GM06990 (cell line): ENCODE measurements around the gene RAD50.

Source experiments
- DNase-seq: peaks from one replicate; pipeline ENCODE4 v3.0.0-alpha.2; 2011; ENCODE audit not compliant: insufficient read length; ENCODE audit errors: extremely low read depth
- H3K27me3 ChIP-seq: replicated peaks from 2 replicates; pipeline ENCODE4 v1.6.0; 2011; ENCODE audit warnings: low read length; ENCODE audit not compliant: control insufficient read depth, insufficient read depth
- H3K36me3 ChIP-seq: 2 replicates; pipeline ENCODE4 v1.5.1; 2011; ENCODE audit warnings: low read length; ENCODE audit not compliant: control insufficient read depth, insufficient read depth
- H3K4me3 ChIP-seq: replicated peaks from 2 replicates; pipeline ENCODE4 v1.5.1; 2011; ENCODE audit warnings: low read depth, mild to moderate bottlenecking, control low read depth, low read length
- CTCF ChIP-seq: IDR thresholded peaks from 2 replicates; pipeline ENCODE4 v1.5.1; 2011; ENCODE audit warnings: low read length, control low read depth, mild to moderate bottlenecking, inconsistent platforms; ENCODE audit not compliant: insufficient read depth, poor library complexity, severe bottlenecking

RAD50 gene

DNA sequence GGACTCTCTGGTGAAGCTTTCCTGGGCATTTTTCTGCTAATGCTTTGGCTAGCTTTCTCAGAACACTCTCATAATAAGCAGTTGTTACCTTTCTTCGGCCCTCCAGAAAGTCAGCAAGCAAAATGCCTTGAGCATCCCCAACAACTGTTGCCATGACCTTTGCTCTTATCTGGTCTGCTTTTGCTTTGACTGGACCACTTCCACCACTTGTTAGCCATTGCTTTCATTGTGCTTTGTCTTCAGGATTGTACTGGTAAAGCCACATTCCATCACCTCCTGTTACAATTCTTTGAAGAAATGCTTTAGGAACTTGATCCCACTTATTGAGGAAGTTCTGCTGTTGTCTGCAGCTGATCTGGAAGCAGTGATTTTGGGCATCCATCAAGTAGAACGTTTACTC lies 35.7 kb downstream of the RAD50 start:
- Histone ChIP-seq H3K27me3 (no peaks in the 10 kb centered on the region), H3K4me3 (no peak overlapping the region), H3K36me3 (peaks cover 13% of the 10 kb centered on the region)
- no peak for DNase-seq
- no peak for TF ChIP-seq CTCF

GRCh38 chr5:132594170-132594569 lies 37.4 kb downstream of the RAD50 start:
- no peak for DNase-seq
- Histone ChIP-seq H3K27me3 (no peaks in the 10 kb centered on the region), H3K36me3 (peaks cover 17% of the 10 kb centered on the region), H3K4me3 (no peak overlapping the region)
- TF ChIP-seq CTCF = no peak

- DNase-seq = no peak
- TF ChIP-seq CTCF = no peak
- Histone ChIP-seq H3K4me3 (no peak overlapping the region), H3K36me3 (peaks cover 17% of the 10 kb centered on the region), H3K27me3 (no peaks in the 10 kb centered on the region)
Measured at GRCh38 chr5:132595624-132596023, 38.8 kb downstream of the RAD50 start.

GRCh38 chr5:132601071-132601728 lies 44.4 kb downstream of the RAD50 start:
- Histone ChIP-seq H3K36me3 (peaks cover 17% of the 10 kb centered on the region), H3K4me3 (no peak overlapping the region), H3K27me3 (no peaks in the 10 kb centered on the region)
- no peak for DNase-seq
- TF ChIP-seq CTCF = no peak

GRCh38 chr5:132607095-132607494 lies 50.3 kb downstream of the RAD50 start:
- peaks cover 15% of the 10 kb centered on the region for H3K36me3 ChIP-seq
- TF ChIP-seq CTCF = no peak

DNA sequence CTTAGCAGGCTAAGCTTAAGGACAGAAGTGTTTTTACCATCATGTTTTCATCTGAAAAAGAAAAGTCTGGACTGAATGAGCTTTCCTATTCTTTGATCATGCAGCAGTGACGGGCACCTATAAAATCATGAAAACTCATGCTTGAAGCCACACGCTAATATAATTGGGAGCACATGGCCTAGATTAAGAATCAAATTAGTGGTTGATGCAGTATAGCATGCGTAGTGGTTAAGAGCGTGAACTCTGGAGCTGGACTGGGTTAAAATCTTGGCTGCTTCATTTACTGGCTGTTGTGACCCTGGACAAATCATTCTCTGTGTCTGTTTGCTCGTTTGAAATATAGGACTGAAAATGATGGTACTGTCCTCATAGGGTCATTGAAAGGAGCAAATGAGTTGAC lies 51.3 kb downstream of the RAD50 start:
- no peak for DNase-seq
- Histone ChIP-seq H3K36me3 (peaks cover 15% of the 10 kb centered on the region), H3K4me3 (no peak overlapping the region), H3K27me3 (no peaks in the 10 kb centered on the region)
- TF ChIP-seq CTCF = no peak

More at GRCh38 chr5:132607095-132607494, 50.3 kb downstream of the RAD50 start:
- no peaks in the 10 kb centered on the region for H3K27me3 ChIP-seq
- DNase-seq = no peak
- H3K4me3 ChIP-seq = no peak overlapping the region
